Iris pigment epithelial cell (primary cell): Measurements from ENCODE around the gene SYNPR.
A peak's percentile ranks its signal among the peaks of the same experiment; 100 is the strongest.

ENCODE experiments used
- DNase-seq: peaks from one replicate; pipeline ENCODE4 v3.0.0-alpha.2; 2011; ENCODE audit warnings: low read depth

Gene SYNPR

DNA sequence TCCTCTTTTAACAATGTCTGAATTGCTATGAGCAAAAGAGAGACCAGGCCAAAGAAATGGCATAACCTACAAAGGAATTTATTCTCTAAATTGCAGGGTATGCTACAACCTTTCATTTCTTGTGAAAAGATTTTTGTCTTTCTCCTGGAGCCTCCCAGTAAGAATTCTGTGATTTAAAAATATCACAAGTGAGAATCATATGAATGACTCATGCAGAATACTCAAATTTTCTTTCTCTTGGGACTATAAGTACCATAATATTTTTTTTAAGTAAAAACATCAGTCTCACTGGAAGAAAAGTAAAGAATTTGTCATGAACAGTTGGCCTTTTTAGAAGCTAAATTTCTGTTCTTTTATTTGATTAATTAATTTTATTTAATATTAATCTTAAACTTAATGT, 26.3 kb downstream of the SYNPR start:
- DNase-seq, result no peak

DNA sequence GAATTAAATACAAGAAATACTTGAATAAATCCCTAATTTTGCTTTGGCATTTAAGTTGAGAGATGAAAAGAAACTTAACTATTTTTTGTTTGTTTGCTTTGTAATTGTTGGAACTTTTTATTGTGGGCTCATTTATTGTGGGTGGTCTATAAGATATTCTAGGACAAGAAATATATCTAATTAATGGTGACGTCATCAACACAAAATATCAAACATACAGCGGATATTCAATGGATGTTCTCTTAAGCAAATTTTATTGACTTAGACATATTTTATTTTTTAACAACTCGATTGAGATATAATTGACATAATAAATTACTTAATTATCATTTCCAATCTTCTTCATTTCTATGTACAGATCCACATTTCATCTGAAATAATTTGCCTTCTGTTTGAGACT, 30.0 kb downstream of the SYNPR start:
- DNase-seq, result no peak

GRCh38 chr3:63309768-63310167, 31.7 kb downstream of the SYNPR start:
- DNase-seq, result no peak

GRCh38 chr3:63323766-63324165, 45.7 kb downstream of the SYNPR start:
- no peak for DNase-seq

GRCh38 chr3:63324621-63325020, 46.5 kb downstream of the SYNPR start:
- no peak for DNase-seq

DNA sequence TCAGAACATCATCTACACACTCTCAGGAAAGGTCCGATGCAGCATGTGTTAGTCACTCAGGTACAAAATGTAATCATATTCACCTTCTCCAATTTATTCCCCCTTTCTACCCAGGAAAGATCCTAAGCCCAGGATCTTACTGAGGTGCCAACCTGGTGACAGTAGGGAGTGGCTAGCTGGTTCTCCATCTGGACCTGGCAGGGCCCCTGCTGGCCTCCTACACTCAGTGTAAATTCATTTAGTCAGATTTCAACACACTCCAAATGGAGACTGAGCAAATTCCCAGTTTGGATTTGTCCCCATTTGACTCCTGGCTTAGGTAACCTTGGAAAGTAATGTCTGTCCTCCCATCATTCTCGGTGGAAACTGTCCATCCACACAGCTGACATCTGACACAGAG, 47.3 kb downstream of the SYNPR start:
- no peak for DNase-seq

DNA sequence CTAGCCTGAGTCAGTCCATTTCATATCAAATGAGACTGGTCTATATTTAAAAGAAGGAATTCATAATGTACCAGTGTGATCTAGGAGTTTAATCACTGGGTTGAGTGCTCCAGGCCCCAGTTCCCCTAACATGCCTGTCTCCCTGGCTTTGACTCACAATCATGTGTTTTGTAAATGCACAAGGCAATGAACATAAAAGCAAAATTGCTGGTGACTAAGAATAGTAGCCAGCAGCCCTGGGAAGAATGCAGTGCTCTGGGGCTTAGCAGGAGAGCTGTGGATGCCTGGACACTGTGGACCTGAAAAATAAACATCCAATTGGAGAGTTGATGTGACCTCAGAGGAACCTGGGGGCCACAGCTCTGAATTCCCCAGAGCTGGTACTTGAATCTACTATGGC, 50.3 kb downstream of the SYNPR start:
- peak; percentile 53 for DNase-seq

DNA sequence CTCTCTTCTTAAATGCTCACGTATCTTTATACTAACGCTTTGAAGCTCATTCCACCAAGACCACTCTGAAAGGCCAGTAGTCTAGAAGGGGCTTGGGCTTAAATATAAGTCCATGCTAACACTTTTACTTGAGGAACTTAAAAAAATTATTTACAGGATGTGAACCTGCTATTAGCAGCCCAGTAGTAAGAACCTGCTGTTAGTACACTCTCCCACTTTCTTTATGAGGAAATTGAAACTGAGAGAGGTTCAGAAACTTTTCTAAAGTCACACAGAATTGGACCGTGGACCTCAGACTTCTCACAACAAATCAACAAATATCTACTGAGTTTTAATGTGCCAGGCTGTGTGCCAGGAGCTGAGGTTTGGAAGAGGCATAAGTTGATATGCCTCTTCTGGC, 53.4 kb downstream of the SYNPR start:
- DNase-seq, result no peak

DNA sequence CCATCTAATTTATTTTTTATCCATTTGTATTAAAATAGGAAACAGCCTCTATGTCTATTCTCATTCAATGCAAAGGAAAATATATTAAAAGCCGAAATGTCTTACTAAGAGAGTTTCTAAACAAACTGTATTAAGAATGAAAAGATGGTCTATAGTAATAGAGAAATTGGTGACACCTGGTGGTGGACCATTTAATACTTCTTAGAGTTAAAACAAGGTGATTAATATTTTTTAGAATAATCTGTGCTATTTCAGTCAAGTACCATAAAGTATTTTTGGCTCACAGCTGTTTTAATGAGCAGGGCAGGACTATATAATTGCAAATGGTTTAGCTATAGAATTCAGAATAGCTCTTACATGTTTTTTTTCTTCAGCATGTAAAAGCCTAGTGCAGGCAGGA, 55.7 kb downstream of the SYNPR start:
- peak; percentile 20 for DNase-seq

GRCh38 chr3:63338351-63338750, 60.2 kb downstream of the SYNPR start:
- no peak for DNase-seq

GRCh38 chr3:63343674-63344073, 65.6 kb downstream of the SYNPR start:
- DNase-seq, result peak; percentile 98

DNA sequence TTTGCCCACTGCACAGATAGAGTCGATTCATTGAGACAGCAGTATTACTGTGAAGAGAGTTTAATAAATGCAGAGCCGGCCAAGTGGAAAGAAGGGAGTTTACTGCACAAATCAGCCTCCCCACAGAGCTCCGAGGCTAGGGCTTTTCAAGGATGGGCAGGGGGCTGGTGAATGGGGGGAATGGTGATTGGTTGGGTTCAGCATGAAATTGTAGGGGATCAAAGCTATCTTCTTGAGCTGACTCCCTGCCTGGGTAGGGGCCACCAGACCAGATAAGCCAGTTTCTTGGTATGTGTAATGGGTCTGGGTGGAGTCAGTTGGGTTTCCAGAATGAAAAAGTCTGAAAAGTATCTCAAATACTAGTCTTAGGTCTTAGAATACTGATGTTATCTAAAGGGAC, 66.6 kb downstream of the SYNPR start:
- DNase-seq, result no peak

DNA sequence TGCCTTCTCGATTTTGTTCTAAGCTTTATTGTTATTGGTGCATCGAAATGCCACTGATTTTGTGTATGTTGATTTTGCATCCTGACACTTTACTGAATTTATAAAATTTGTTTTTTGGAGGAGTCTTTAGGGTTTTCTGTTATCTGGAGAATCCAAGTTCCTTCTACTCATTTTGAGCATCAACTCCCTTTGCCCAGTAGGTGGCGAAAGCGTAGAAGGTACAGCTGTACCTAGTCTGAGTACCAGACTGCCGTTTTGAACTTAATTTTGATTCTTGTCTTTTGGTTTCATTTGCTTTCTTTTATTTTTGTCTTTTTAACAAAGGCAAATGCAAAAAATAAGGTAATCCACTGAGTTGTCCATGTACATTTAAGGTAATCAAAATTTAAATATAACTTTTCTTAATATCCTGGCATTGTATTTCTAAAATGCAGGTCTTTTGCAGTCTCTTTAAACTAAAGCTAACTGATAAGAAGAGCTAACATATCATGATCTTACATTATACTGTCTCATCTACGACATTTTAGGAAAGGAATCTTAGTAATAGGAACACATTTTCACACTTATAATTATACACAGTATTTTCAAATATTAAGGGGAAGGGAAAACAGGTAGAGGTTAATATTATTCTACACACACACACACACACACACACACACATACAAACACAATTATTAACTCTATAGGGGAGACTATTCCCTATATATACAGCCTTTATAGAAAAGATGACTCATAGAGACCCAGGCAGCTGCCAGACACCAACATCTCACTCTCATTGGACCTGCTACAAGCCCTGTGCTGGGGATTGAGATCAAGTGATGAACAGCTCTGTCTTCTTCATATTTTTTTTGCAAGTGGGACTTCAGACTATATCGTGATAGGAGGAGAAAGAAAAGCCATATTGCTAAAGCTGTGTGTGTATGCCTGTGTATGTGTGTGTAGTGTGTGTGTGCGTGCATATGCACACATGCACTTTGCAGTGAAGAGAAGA, 71.8 kb downstream of the SYNPR start:
- DNase-seq, result peak; percentile 70

DNA sequence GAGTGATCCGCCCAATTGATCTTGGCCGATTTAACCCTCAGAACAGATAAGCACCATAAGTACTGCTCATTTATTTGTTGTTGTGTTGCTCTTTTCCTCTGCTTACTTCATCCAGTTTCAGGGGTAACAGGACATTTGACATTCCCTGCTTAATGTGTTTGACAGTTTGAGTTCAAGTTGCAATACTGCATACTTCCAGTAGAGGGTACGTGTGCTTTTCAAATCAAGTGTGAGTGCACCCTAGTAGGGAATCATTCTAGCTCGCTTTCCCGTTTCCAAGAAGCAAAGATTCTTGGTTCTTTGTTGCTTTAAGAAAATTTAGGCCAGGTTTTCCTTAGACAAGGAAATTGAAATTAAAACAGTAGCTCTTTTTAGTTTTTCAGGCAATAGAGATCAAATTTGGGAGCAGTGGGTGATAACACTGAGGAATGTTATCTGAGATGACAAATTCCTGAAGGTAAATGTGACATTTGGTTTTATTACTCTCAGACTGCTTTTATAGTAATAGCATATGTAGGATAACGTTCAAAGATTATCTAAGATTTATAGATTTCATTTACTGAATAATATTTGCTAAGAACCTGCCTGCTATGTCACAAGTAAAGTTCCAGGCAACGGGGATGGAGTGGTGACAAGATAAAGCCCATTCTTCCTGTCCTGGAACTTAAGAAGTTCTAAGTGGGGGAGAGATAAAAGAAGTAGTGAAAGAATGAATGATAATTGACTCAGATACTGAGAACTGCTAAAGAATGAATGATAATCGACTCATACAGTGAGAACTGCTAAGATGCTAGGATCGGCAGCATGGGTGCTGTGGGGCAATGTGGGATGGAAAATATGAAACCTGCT, 73.3 kb downstream of the SYNPR start:
- peak; percentile 70 for DNase-seq

- no peak for DNase-seq
Observed at GRCh38 chr3:63352008-63352279, 73.8 kb downstream of the SYNPR start.

GRCh38 chr3:63353383-63353782, 75.3 kb downstream of the SYNPR start:
- DNase-seq, result peak; percentile 59

DNA sequence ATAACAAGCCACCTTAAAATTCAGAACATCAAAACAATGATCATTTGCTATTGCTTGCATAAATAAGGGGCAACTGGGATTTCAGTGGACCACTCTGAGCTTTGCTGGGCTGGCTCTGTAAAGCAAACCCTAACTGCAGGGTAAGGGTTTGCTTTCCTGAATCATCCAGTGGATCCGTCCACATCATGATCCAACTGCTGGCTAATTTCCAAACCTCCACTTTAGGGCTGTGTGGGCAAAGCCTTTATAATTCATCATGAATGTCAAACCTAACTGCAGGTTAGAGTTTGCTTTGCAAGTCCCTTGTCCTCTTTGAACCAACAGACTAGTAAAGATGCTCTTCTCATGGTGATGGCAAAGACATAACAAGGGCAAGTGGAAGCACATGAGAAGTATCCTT, 76.1 kb downstream of the SYNPR start:
- DNase-seq, result no peak

- DNase-seq, result no peak
Observed at GRCh38 chr3:63355809-63356208, 77.7 kb downstream of the SYNPR start.

GRCh38 chr3:63364495-63364894, 86.4 kb downstream of the SYNPR start:
- DNase-seq, result peak; percentile 52

DNA sequence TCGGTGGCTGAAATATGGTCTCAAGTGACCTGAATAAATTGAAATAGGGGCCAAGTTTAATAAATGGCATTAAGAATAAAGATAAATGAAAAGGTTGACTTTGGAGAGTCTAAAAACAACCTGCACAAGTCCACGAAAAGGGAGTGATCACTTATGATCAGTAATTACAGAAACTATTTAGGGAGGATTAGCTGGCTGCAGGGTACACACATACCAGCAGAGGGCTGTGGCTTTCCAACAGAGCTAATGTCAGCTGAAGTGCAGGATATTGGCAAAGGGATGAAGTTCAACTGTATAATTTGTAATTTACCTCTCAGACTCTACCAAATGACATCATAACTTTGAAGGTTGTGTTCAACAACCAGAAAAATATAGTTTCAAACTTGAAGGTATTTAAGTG, 86.8 kb downstream of the SYNPR start:
- DNase-seq, result no peak

- DNase-seq, result no peak
Observed at GRCh38 chr3:63365671-63366070, 87.6 kb downstream of the SYNPR start.

DNA sequence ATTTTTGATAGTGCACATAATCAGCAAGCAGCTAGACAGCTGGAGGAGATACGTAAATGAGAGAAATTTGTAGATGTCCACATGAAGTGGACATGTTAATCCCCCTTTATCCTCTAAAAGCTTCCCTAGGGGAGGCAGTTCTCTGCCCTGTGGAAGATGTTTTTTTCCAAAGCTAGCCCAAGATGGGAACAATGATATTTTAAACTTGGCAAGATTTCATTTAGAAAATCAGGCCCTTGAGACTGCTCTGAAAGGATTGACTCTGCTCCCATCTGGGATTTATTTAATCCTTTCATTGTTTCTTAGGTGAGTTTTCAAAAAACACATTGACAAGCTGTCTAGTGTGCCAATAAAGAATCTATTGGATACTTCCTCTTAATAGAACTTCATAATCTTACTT, 92.0 kb downstream of the SYNPR start:
- no peak for DNase-seq

DNA sequence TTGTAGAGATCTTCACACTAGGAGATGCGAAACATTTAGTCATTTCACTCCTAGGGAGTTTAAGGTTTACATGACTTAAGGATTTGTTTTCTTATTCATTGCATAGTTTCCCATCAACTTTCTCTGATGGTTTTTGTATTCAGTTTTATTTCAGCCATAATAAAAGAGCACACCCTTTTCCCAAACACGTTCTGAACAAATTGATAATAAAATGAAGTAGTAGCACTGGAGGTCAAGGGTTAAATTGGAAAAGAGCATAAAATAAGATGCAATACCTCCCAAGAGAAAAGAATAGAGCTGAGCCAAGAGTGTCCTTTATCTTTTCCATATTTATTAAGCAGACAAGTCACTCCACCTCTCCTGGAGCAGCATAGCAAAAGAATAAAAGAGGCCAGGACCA, 104.9 kb downstream of the SYNPR start:
- DNase-seq, result no peak
